ENCODE data around the gene EPB41L4A. TPM values are rescaled to one million over a fixed set of nuclear protein-coding genes. Genes with fewer than 3 reads are reported as not detected.

EPB41L4A gene
- polyA plus RNA-seq, 1 donor (not counting 4 experiments of a cell fraction or from before 2014, with no cell fraction given), result 3.5 TPM

DNA sequence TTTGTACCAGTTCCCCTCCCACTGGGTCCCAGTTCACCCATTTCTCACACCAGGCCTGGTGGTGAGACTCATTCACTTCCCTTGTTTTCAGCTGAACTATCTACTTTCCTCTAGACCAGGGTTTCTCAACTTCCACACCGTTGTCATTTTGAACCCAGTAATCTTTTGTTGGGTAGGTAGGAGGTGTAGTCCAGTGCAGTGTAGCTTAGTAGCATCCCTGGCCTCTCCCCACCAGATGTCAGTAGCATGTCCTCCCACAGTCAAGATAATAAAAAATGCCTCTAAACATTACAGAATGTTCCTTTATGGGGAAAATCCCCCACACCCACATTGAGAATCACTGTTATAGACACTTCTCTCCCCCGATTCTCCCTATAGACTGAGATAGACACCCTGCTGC, 299.1 kb downstream of the EPB41L4A start:
- FAIRE-seq (no peak), DNase-seq (ENCODE audit: low read depth, low spot score) (no peak)
- Histone ChIP-seq H3K4me2 (ENCODE audit: control insufficient read depth, extremely low read depth, insufficient read depth, low read depth, low read length) (no peak overlapping the region), H3K9me3 (ENCODE audit: control insufficient read depth, low read depth, low read length) (no peaks in the 10 kb centered on the region), H3K9ac (ENCODE audit: control insufficient read depth, extremely low read depth, insufficient read depth, low read length) (no peak overlapping the region), H3K79me2 (ENCODE audit: control insufficient read depth, insufficient read depth, low read length) (no peaks in the 10 kb centered on the region), H3K27ac (ENCODE audit: control insufficient read depth, insufficient read depth, low read length) (no peak overlapping the region), H3K4me3 (ENCODE audit: control insufficient read depth in 2 of 3, extremely low read depth in 1 of 3, insufficient read depth in 2 of 3, low read depth in 1 of 3, low read length in 3 of 3) (no peak overlapping the region), H4K20me1 (ENCODE audit: control insufficient read depth, extremely low read depth, insufficient read depth, low read length) (no peaks in the 10 kb centered on the region), H3K4me1 (ENCODE audit: control insufficient read depth, extremely low read depth, insufficient read depth, low read length) (no peaks in the 10 kb centered on the region), H3K27me3 (ENCODE audit: control insufficient read depth, extremely low read depth, insufficient read depth, low read length) (no peaks in the 10 kb centered on the region), H3K9me1 (ENCODE audit: control insufficient read depth, extremely low read depth, insufficient read depth, low read length) (no peaks in the 10 kb centered on the region), H2AFZ (ENCODE audit: control insufficient read depth, low read length) (no peak overlapping the region), H3K36me3 (ENCODE audit: control insufficient read depth in 2 of 2, extremely low read depth in 1 of 2, insufficient read depth in 2 of 2, low read length in 2 of 2) (no peaks in the 10 kb centered on the region)
- dilution Hi-C loops (cut with MboI; ENCODE audit: extremely low pct_ligation_motif_present, low sequenced_read_pairs), result no loop called here
- TF ChIP-seq, protein P1, sequence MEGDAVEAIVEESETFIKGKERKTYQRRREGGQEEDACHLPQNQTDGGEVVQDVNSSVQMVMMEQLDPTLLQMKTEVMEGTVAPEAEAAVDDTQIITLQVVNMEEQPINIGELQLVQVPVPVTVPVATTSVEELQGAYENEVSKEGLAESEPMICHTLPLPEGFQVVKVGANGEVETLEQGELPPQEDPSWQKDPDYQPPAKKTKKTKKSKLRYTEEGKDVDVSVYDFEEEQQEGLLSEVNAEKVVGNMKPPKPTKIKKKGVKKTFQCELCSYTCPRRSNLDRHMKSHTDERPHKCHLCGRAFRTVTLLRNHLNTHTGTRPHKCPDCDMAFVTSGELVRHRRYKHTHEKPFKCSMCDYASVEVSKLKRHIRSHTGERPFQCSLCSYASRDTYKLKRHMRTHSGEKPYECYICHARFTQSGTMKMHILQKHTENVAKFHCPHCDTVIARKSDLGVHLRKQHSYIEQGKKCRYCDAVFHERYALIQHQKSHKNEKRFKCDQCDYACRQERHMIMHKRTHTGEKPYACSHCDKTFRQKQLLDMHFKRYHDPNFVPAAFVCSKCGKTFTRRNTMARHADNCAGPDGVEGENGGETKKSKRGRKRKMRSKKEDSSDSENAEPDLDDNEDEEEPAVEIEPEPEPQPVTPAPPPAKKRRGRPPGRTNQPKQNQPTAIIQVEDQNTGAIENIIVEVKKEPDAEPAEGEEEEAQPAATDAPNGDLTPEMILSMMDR (optimal IDR thresholded peaks at IDR 0.05 in 1 of 3, IDR thresholded peaks at IDR 0.05 in 1 of 3, conservative IDR thresholded peaks at IDR 0.05 in 1 of 3; ENCODE audit: extremely low read depth in 1 of 3, insufficient read depth in 2 of 3, low read length in 3 of 3), result no peak
- no peak for TF ChIP-seq EZH2 (IDR thresholded peaks at IDR 0.05; ENCODE audit: low read length)

GRCh38 chr5:112119508-112119907, 299.6 kb downstream of the EPB41L4A start:
- no peaks in the 10 kb centered on the region for H3K36me3 ChIP-seq (ENCODE audit: control insufficient read depth in 2 of 2, extremely low read depth in 1 of 2, insufficient read depth in 2 of 2, low read length in 2 of 2)
- H3K4me2 ChIP-seq (ENCODE audit: control insufficient read depth, extremely low read depth, insufficient read depth, low read depth, low read length), result no peak overlapping the region
- no peak overlapping the region for H3K9ac ChIP-seq (ENCODE audit: control insufficient read depth, extremely low read depth, insufficient read depth, low read length)
- no peaks in the 10 kb centered on the region for H3K4me1 ChIP-seq (ENCODE audit: control insufficient read depth, extremely low read depth, insufficient read depth, low read length)
- H3K79me2 ChIP-seq (ENCODE audit: control insufficient read depth, insufficient read depth, low read length), result no peaks in the 10 kb centered on the region
- H3K4me3 ChIP-seq (ENCODE audit: control insufficient read depth in 2 of 3, extremely low read depth in 1 of 3, insufficient read depth in 2 of 3, low read depth in 1 of 3, low read length in 3 of 3), result no peak overlapping the region
- TF ChIP-seq EZH2 (IDR thresholded peaks at IDR 0.05; ENCODE audit: low read length), result no peak
- TF ChIP-seq, protein P1 (optimal IDR thresholded peaks at IDR 0.05 in 1 of 3, IDR thresholded peaks at IDR 0.05 in 1 of 3, conservative IDR thresholded peaks at IDR 0.05 in 1 of 3; ENCODE audit: extremely low read depth in 1 of 3, insufficient read depth in 2 of 3, low read length in 3 of 3), result no peak
- H3K27me3 ChIP-seq (ENCODE audit: control insufficient read depth, extremely low read depth, insufficient read depth, low read length), result no peaks in the 10 kb centered on the region
- H3K9me1 ChIP-seq (ENCODE audit: control insufficient read depth, extremely low read depth, insufficient read depth, low read length), result no peaks in the 10 kb centered on the region
- H4K20me1 ChIP-seq (ENCODE audit: control insufficient read depth, extremely low read depth, insufficient read depth, low read length), result no peaks in the 10 kb centered on the region
- no peak overlapping the region for H3K27ac ChIP-seq (ENCODE audit: control insufficient read depth, insufficient read depth, low read length)
- DNase-seq (ENCODE audit: low read depth, low spot score) (no peak), FAIRE-seq (no peak)
- H3K9me3 ChIP-seq (ENCODE audit: control insufficient read depth, low read depth, low read length), result no peaks in the 10 kb centered on the region
- dilution Hi-C loops (cut with MboI; ENCODE audit: extremely low pct_ligation_motif_present, low sequenced_read_pairs), result no loop called here
- H2AFZ ChIP-seq (ENCODE audit: control insufficient read depth, low read length), result no peak overlapping the region

All from keratinocyte (primary cell).